HEK293T (cell line): ENCODE measurements around the gene SLC26A8.

ENCODE experiments used
- BHLHE40 ChIP-seq: fragments of 450-650 bp; IDR thresholded peaks from 2 replicates; pipeline ENCODE4 v1.6.1; 2016; ENCODE audit warnings: mild to moderate bottlenecking, moderate library complexity, borderline replicate concordance
- FOXM1 ChIP-seq: fragments of 450-650 bp; IDR thresholded peaks from 2 replicates; pipeline ENCODE4 v1.6.1; 2017; ENCODE audit warnings: mild to moderate bottlenecking, borderline replicate concordance
- SP1 ChIP-seq: fragments of 450-650 bp; IDR thresholded peaks from 2 replicates; pipeline ENCODE4 v1.6.1; 2017

GRCh38 chr6:36050947-36051710 lies 26.7 kb upstream of the SLC26A8 start:
- no peak for TF ChIP-seq FOXM1
- TF ChIP-seq BHLHE40 = no peak
- no peak for TF ChIP-seq SP1
